ENCODE measurements around the gene FOXE3.
A peak's percentile ranks its signal among the peaks of the same experiment; 100 is the strongest.

- TF ChIP-seq SP1 (IDR thresholded peaks at IDR 0.05; ENCODE audit: low read depth, low read length), result no peak
- no peak for TF ChIP-seq EZH2 (IDR thresholded peaks at IDR 0.05; ENCODE audit: borderline replicate concordance, control insufficient read depth, low read depth, low read length)
- TF ChIP-seq PKNOX1 (IDR thresholded peaks at IDR 0.05), result no peak
- TF ChIP-seq BHLHE40 (IDR thresholded peaks at IDR 0.05; ENCODE audit: borderline replicate concordance in 1 of 2, low read depth in 2 of 2, low read length in 1 of 2), result no peak
- TF ChIP-seq EGR1 (IDR thresholded peaks at IDR 0.05; ENCODE audit: borderline replicate concordance in 1 of 2, low read depth in 2 of 2, low read length in 2 of 2), result no peak
- no peak for TF ChIP-seq ZBTB11 (CRISPR knock-in tag; IDR thresholded peaks at IDR 0.05)
- TF ChIP-seq POLR2A (IDR thresholded peaks at IDR 0.05; ENCODE audit: low read depth, low read length), result no peak
- peak; percentile 59 to 68 (median 64); a peak in 5 of 6 replicates for TF ChIP-seq CTCF (IDR thresholded peaks at IDR 0.05 in 2 of 3, conservative IDR thresholded peaks at IDR 0.05 in 1 of 3; ENCODE audit: control insufficient read depth in 2 of 3, extremely low read depth in 1 of 3, insufficient read depth in 1 of 3, low read depth in 3 of 3, low read length in 3 of 3)
- no peak for TF ChIP-seq ZNF592 (IDR thresholded peaks at IDR 0.05)
- TF ChIP-seq BCLAF1 (IDR thresholded peaks at IDR 0.05), result no peak
- peak; percentile 47; the same call in 1 of the 2 replicates for TF ChIP-seq RAD21 (IDR thresholded peaks at IDR 0.05; ENCODE audit: insufficient read depth, low read depth, low read length)
- no peak for TF ChIP-seq CHD2 (IDR thresholded peaks at IDR 0.05; ENCODE audit: borderline replicate concordance, low read depth, low read length)
- TF ChIP-seq ZNF24 (IDR thresholded peaks at IDR 0.05), result no peak
- no peak for TF ChIP-seq CREM (IDR thresholded peaks at IDR 0.05; ENCODE audit: low read depth)
Measured at GRCh38 chr1:47424336-47424982, 8.4 kb downstream of the FOXE3 start.
